HepG2 (cell line): ENCODE measurements around the gene TBC1D10A. TPM values are rescaled to one million over a fixed set of nuclear protein-coding genes. Genes with fewer than 3 reads are reported as not detected.

ENCODE experiments used
- ELF3 ChIP-seq: IDR thresholded peaks from 2 replicates; pipeline ENCODE4 v1.6.1; 2016; ENCODE audit warnings: missing genetic modification reagents, missing compliant biosample characterization
- KDM1A ChIP-seq: IDR thresholded peaks from 2 replicates; pipeline ENCODE4 v1.6.1; 2016; ENCODE audit warnings: missing compliant biosample characterization
- KMT2A ChIP-seq: sonication (generic); formaldehyde crosslinking; IDR thresholded peaks from 2 replicates; pipeline ENCODE4 v1.4.0; 2020; ENCODE audit warnings: missing genetic modification reagents
- RBM39 ChIP-seq: fragments of 200-400 bp; formaldehyde crosslinking; IDR thresholded peaks from one replicate; pipeline ENCODE4 v1.6.1; 2018; ENCODE audit warnings: antibody characterized with exemption, mild to moderate bottlenecking, low read depth, low read length; ENCODE audit not compliant: poor library complexity, severe bottlenecking
- SP1 ChIP-seq, 2 experiments: fragments of 450-650 bp in 1 of 2; sonication (generic) in 1 of 2; formaldehyde crosslinking in 1 of 2; IDR thresholded peaks; 2 replicates each; pipeline versions ENCODE4 v1.4.0 to v1.6.1; 2016 to 2020; ENCODE audit warnings: missing genetic modification reagents in 1 of 2
- ZMYM2 ChIP-seq: sonication (generic); formaldehyde crosslinking; IDR thresholded peaks from 2 replicates; pipeline ENCODE4 v1.8.0; 2022; ENCODE audit warnings: mild to moderate bottlenecking, missing genetic modification reagents
- ZNF160 ChIP-seq: sonication (generic); formaldehyde crosslinking; IDR thresholded peaks from 2 replicates; pipeline ENCODE4 v1.8.0; 2022; ENCODE audit warnings: mild to moderate bottlenecking, inconsistent platforms, missing genetic modification reagents
- ZNF292 ChIP-seq: sonication (generic); formaldehyde crosslinking; IDR thresholded peaks from 2 replicates; pipeline ENCODE4 v1.8.1; 2022; ENCODE audit warnings: mild to moderate bottlenecking, low read depth, missing genetic modification reagents, borderline replicate concordance
- ZNF629 ChIP-seq: sonication (generic); formaldehyde crosslinking; conservative IDR thresholded peaks from 2 replicates; pipeline ENCODE4 v1.5.0; 2020; ENCODE audit warnings: missing genetic modification reagents
- ZNF670 ChIP-seq: sonication (generic); formaldehyde crosslinking; IDR thresholded peaks from 2 replicates; pipeline ENCODE4 v1.8.0; 2022; ENCODE audit warnings: mild to moderate bottlenecking, missing genetic modification reagents, borderline replicate concordance
- polyA plus RNA-seq, 8 experiments: library from polyadenylated mRNA; depleted of rRNA in 3 of 8; stranded (reverse) in 7 of 8; unstranded in 1 of 8; fragments of >200 nt; fragmentation: Illumina TruSeq in 4 of 8; extraction: Trizol in 4 of 8; gene quantifications; 2 replicates each; pipeline versions ENCODE4 v1.2.1 to v1.2.3, GENCODE V29; 2011 to 2016; ENCODE audit warnings: low read depth in 4 of 8, missing spikeins in 1 of 8, mixed read lengths in 1 of 8; ENCODE audit not compliant: insufficient read depth in 1 of 8
- total RNA-seq, 5 experiments: library from RNA; depleted of rRNA; stranded (reverse); fragments of >200 nt; fragmentation: Illumina TruSeq; extraction: Trizol; gene quantifications; 2 replicates each; pipeline ENCODE4 v1.2.3, GENCODE V29; 2016; ENCODE audit warnings: low read depth in 1 of 5
- TF ChIP-seq, protein P1 (sequence below), 2 experiments: fragments of 450-650 bp in 1 of 2; sonication (generic) in 1 of 2; formaldehyde crosslinking in 1 of 2; IDR thresholded peaks; 2 replicates each; pipeline versions ENCODE4 v1.6.1 to v1.8.0; 2016 to 2022; ENCODE audit warnings: antibody characterized with exemption in 1 of 2, mild to moderate bottlenecking in 1 of 2, missing genetic modification reagents in 1 of 2
- TF ChIP-seq, protein P2 (sequence below): sonication (generic); formaldehyde crosslinking; IDR thresholded peaks from 2 replicates; pipeline ENCODE4 v1.8.0; 2022; ENCODE audit warnings: missing genetic modification reagents, mild to moderate bottlenecking, moderate library complexity, borderline replicate concordance
- TF ChIP-seq, protein P3 (sequence below): sonication (generic); formaldehyde crosslinking; IDR thresholded peaks from 2 replicates; pipeline ENCODE4 v1.4.0; 2020; ENCODE audit warnings: missing genetic modification reagents

Gene TBC1D10A
- total and polyA plus RNA-seq, 2 of the 13 experiments (the other 11 are each of a cell fraction or from before 2014, with no cell fraction given): 4.2 to 4.9 TPM

DNA sequence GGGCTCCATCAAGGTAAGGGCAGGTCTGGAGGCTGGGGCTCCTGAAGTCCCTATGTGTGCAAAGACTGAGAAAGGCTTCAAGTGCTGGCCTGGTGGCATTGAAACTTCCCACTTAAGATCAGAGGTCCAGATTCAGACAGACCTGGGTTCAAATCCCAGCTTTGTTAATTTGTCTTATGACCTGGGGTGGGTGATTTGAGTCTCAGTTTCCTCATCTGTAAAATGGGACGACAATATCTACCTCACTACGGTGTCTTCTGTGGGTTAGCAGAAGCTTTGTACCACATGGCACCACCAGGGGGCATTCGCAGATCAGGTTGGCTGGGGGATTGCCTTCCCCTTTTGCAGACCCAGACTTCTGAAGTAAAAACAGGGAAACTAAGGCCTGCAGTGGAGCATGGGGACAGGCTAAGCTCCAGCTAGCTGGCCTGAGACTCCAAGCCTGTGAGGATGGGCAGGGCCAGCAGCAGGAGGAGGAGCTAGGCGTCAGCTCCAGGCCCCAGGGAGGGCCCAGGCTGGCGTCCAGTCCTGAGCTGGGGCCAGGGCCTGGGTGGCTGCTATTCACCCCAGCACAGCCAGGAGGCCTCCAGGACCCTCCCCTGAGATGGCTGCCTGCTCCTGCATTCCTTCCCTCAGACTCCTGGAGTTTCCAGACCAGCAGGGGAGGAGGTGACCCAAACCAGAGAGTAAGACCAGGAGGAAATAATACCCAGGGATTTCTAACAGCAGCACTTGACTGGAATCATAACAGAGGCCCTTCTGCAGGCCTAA, 38.9 kb downstream of the TBC1D10A start (continued):
- TF ChIP-seq, protein P1, sequence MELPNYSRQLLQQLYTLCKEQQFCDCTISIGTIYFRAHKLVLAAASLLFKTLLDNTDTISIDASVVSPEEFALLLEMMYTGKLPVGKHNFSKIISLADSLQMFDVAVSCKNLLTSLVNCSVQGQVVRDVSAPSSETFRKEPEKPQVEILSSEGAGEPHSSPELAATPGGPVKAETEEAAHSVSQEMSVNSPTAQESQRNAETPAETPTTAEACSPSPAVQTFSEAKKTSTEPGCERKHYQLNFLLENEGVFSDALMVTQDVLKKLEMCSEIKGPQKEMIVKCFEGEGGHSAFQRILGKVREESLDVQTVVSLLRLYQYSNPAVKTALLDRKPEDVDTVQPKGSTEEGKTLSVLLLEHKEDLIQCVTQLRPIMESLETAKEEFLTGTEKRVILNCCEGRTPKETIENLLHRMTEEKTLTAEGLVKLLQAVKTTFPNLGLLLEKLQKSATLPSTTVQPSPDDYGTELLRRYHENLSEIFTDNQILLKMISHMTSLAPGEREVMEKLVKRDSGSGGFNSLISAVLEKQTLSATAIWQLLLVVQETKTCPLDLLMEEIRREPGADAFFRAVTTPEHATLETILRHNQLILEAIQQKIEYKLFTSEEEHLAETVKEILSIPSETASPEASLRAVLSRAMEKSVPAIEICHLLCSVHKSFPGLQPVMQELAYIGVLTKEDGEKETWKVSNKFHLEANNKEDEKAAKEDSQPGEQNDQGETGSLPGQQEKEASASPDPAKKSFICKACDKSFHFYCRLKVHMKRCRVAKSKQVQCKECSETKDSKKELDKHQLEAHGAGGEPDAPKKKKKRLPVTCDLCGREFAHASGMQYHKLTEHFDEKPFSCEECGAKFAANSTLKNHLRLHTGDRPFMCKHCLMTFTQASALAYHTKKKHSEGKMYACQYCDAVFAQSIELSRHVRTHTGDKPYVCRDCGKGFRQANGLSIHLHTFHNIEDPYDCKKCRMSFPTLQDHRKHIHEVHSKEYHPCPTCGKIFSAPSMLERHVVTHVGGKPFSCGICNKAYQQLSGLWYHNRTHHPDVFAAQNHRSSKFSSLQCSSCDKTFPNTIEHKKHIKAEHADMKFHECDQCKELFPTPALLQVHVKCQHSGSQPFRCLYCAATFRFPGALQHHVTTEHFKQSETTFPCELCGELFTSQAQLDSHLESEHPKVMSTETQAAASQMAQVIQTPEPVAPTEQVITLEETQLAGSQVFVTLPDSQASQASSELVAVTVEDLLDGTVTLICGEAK (IDR thresholded peaks at IDR 0.05): no peak
- TF ChIP-seq, protein P1 (CRISPR knock-in tag; IDR thresholded peaks at IDR 0.05): no peak
- no peak for TF ChIP-seq SP1 (IDR thresholded peaks at IDR 0.05)
- TF ChIP-seq SP1 (CRISPR knock-in tag; IDR thresholded peaks at IDR 0.05): peak; percentile 44
- TF ChIP-seq, protein P2, sequence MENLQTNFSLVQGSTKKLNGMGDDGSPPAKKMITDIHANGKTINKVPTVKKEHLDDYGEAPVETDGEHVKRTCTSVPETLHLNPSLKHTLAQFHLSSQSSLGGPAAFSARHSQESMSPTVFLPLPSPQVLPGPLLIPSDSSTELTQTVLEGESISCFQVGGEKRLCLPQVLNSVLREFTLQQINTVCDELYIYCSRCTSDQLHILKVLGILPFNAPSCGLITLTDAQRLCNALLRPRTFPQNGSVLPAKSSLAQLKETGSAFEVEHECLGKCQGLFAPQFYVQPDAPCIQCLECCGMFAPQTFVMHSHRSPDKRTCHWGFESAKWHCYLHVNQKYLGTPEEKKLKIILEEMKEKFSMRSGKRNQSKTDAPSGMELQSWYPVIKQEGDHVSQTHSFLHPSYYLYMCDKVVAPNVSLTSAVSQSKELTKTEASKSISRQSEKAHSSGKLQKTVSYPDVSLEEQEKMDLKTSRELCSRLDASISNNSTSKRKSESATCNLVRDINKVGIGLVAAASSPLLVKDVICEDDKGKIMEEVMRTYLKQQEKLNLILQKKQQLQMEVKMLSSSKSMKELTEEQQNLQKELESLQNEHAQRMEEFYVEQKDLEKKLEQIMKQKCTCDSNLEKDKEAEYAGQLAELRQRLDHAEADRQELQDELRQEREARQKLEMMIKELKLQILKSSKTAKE (CRISPR knock-in tag): no peak
- 0 out of 2 replicates have a peak, but pooled peaks have one; percentile 61 for TF ChIP-seq ZNF670 (CRISPR knock-in tag)
- peak; percentile 32 for TF ChIP-seq RBM39
- TF ChIP-seq ZNF160 (CRISPR knock-in tag): 0 out of 2 replicates have a peak, but pooled peaks have one; percentile 48
- peak; percentile 92 for TF ChIP-seq KDM1A
- no peak for TF ChIP-seq KMT2A (CRISPR knock-in tag)
- peak; percentile 58 for TF ChIP-seq ZMYM2
- no peak for TF ChIP-seq ELF3
- TF ChIP-seq, protein P3, sequence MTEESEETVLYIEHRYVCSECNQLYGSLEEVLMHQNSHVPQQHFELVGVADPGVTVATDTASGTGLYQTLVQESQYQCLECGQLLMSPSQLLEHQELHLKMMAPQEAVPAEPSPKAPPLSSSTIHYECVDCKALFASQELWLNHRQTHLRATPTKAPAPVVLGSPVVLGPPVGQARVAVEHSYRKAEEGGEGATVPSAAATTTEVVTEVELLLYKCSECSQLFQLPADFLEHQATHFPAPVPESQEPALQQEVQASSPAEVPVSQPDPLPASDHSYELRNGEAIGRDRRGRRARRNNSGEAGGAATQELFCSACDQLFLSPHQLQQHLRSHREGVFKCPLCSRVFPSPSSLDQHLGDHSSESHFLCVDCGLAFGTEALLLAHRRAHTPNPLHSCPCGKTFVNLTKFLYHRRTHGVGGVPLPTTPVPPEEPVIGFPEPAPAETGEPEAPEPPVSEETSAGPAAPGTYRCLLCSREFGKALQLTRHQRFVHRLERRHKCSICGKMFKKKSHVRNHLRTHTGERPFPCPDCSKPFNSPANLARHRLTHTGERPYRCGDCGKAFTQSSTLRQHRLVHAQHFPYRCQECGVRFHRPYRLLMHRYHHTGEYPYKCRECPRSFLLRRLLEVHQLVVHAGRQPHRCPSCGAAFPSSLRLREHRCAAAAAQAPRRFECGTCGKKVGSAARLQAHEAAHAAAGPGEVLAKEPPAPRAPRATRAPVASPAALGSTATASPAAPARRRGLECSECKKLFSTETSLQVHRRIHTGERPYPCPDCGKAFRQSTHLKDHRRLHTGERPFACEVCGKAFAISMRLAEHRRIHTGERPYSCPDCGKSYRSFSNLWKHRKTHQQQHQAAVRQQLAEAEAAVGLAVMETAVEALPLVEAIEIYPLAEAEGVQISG (CRISPR knock-in tag): 0 out of 2 replicates have a peak, but pooled peaks have one; percentile 10
- TF ChIP-seq ZNF629 (CRISPR knock-in tag): peak; percentile 99
- 0 out of 2 replicates have a peak, but pooled peaks have one; percentile 25 for TF ChIP-seq ZNF292 (CRISPR knock-in tag)
